HepG2 (cell line): Measurements from ENCODE around the gene KRTAP3-2. TPM values are rescaled to one million over a fixed set of nuclear protein-coding genes. Genes with fewer than 3 reads are reported as not detected.

Source experiments
- ATF4 ChIP-seq, 2 experiments: fragments of 450-650 bp in 1 of 2; sonication (generic) in 1 of 2; formaldehyde crosslinking; IDR thresholded peaks; 2 replicates each; pipeline versions ENCODE4 v1.5.0 to v1.8.0; 2020 to 2022; ENCODE audit warnings: mild to moderate bottlenecking in 1 of 2, missing genetic modification reagents in 1 of 2
- BRF2 ChIP-seq: sonication (generic); formaldehyde crosslinking; IDR thresholded peaks from 2 replicates; pipeline ENCODE4 v1.8.1; 2022; ENCODE audit warnings: mild to moderate bottlenecking, missing genetic modification reagents
- CAMTA2 ChIP-seq: sonication (generic); formaldehyde crosslinking; IDR thresholded peaks from 2 replicates; pipeline ENCODE4 v1.4.0; 2020; ENCODE audit warnings: mild to moderate bottlenecking, missing genetic modification reagents, borderline replicate concordance
- EHMT2 ChIP-seq: fragments of 200-600 bp; sonication (generic); IDR thresholded peaks from 2 replicates; pipeline ENCODE4 v1.7.0; 2017; ENCODE audit warnings: antibody characterized with exemption, low read depth, low read length, borderline replicate concordance
- ETV5 ChIP-seq: IDR thresholded peaks from 2 replicates; pipeline ENCODE4 v1.6.1; 2018; ENCODE audit warnings: missing biosample characterization, missing genetic modification reagents, inconsistent platforms, borderline replicate concordance
- FOXA3 ChIP-seq: IDR thresholded peaks from 2 replicates; pipeline ENCODE4 v1.6.1; 2016; ENCODE audit warnings: missing genetic modification reagents, missing compliant biosample characterization
- MAFF ChIP-seq: IDR thresholded peaks from 2 replicates; pipeline ENCODE4 v1.6.1; 2011; ENCODE audit warnings: low read depth, low read length, improper control_type of control experiment
- MEIS2 ChIP-seq: sonication (generic); formaldehyde crosslinking; IDR thresholded peaks from 2 replicates; pipeline ENCODE4 v1.9.0; 2021; ENCODE audit warnings: mild to moderate bottlenecking, missing genetic modification reagents
- MTF1 ChIP-seq: sonication (generic); formaldehyde crosslinking; IDR thresholded peaks from 2 replicates; pipeline ENCODE4 v1.5.0; 2020; ENCODE audit warnings: missing genetic modification reagents
- NCOA2 ChIP-seq: sonication (generic); formaldehyde crosslinking; IDR thresholded peaks from 2 replicates; pipeline ENCODE4 v1.8.0; 2022; ENCODE audit warnings: inconsistent platforms
- NR2F1 ChIP-seq, 2 experiments: fragments of 450-650 bp in 1 of 2; formaldehyde crosslinking in 1 of 2; IDR thresholded peaks; 2 replicates each; pipeline versions ENCODE4 v1.5.0 to v1.6.1; 2016 to 2020; ENCODE audit warnings: mild to moderate bottlenecking in 1 of 2, missing compliant biosample characterization in 1 of 2, missing genetic modification reagents in 1 of 2, moderate library complexity in 1 of 2
- PAWR ChIP-seq: sonication (generic); formaldehyde crosslinking; IDR thresholded peaks from 2 replicates; pipeline ENCODE4 v1.4.0; 2020; ENCODE audit warnings: missing genetic modification reagents, mild to moderate bottlenecking, borderline replicate concordance
- RORA ChIP-seq: sonication (generic); formaldehyde crosslinking; IDR thresholded peaks from 2 replicates; pipeline ENCODE4 v1.5.0; 2020; ENCODE audit warnings: mild to moderate bottlenecking, missing genetic modification reagents, moderate library complexity
- SP140L ChIP-seq: sonication (generic); formaldehyde crosslinking; IDR thresholded peaks from 2 replicates; pipeline ENCODE4 v1.4.0; 2020; ENCODE audit warnings: missing genetic modification reagents, borderline replicate concordance
- TRIM22 ChIP-seq: fragments of 450-650 bp; IDR thresholded peaks from 2 replicates; pipeline ENCODE4 v1.6.1; 2017
- ZFP91 ChIP-seq: sonication (generic); formaldehyde crosslinking; IDR thresholded peaks from 2 replicates; pipeline ENCODE4 v1.9.0; 2022; ENCODE audit warnings: missing genetic modification reagents, mild to moderate bottlenecking, borderline replicate concordance
- ZNF18 ChIP-seq: sonication (generic); formaldehyde crosslinking; IDR thresholded peaks from 2 replicates; pipeline ENCODE4 v1.8.0; 2022; ENCODE audit warnings: mild to moderate bottlenecking, missing genetic modification reagents; ENCODE audit not compliant: insufficient replicate concordance
- ZNF501 ChIP-seq: sonication (generic); formaldehyde crosslinking; IDR thresholded peaks from 2 replicates; pipeline ENCODE4 v1.5.1; 2020; ENCODE audit warnings: mild to moderate bottlenecking, moderate library complexity, missing genetic modification reagents
- ZNF558 ChIP-seq: sonication (generic); formaldehyde crosslinking; IDR thresholded peaks from 2 replicates; pipeline ENCODE4 v1.9.0; 2022; ENCODE audit warnings: mild to moderate bottlenecking, missing genetic modification reagents, borderline replicate concordance
- ZNF766 ChIP-seq: sonication (generic); formaldehyde crosslinking; IDR thresholded peaks from 2 replicates; pipeline ENCODE4 v1.5.0; 2020; ENCODE audit warnings: missing genetic modification reagents, borderline replicate concordance
- polyA plus RNA-seq, 8 experiments: library from polyadenylated mRNA; depleted of rRNA in 3 of 8; stranded (reverse) in 7 of 8; unstranded in 1 of 8; fragments of >200 nt; fragmentation: Illumina TruSeq in 4 of 8; extraction: Trizol in 4 of 8; gene quantifications; 2 replicates each; pipeline versions ENCODE4 v1.2.1 to v1.2.3, GENCODE V29; 2011 to 2016; ENCODE audit warnings: low read depth in 4 of 8, missing spikeins in 1 of 8, mixed read lengths in 1 of 8; ENCODE audit not compliant: insufficient read depth in 1 of 8
- total RNA-seq, 5 experiments: library from RNA; depleted of rRNA; stranded (reverse); fragments of >200 nt; fragmentation: Illumina TruSeq; extraction: Trizol; gene quantifications; 2 replicates each; pipeline ENCODE4 v1.2.3, GENCODE V29; 2016; ENCODE audit warnings: low read depth in 1 of 5
- TF ChIP-seq, protein P1 (sequence below): sonication (generic); formaldehyde crosslinking; IDR thresholded peaks from 2 replicates; pipeline ENCODE4 v1.4.0; 2020; ENCODE audit warnings: mild to moderate bottlenecking, missing genetic modification reagents

KRTAP3-2 gene
- total and polyA plus RNA-seq, 2 of the 13 experiments (the other 11 are each of a cell fraction or from before 2014, with no cell fraction given): not detected

DNA sequence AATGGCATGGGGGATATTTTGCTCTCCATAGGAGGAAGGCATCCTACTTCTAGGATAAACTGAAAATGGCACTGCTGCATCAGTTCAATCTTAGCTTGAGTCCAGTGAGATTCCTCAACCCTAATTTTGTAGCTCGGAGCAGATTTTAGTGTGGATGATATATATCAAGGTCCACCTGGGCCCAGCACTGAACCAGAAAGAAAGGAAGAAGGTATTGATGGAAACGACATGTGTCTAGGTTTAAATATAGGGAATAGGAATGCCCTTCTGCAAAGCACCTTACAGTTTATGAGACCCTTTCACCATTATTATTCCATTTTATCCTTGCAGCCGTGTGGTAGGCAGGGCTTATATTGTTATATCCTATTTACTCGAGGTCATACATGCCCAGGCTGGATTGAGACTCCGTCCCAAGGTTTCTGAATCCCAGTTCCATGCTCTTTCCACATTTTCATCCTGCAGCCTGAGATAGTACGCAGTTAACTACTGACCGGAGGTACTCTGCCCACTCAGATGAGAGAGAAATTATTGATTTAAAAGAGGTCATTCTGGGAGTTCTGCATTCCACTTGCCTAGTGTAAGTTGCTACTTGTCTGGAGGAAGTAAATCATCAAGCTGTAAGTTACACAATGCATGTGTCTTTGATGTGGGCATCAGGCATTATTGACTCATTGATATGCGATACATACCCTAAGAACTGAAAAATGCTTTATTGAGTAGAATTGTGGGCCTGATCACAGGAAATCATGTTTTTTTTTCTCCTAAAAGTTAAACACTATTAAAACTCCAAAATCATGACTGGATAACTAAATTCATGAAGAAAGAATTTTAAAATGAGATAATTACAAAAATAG, 43.1 kb downstream of the KRTAP3-2 start (continued):
- TF ChIP-seq PAWR (no peak), ZNF558 (CRISPR knock-in tag) (no peak), BRF2 (no peak), MTF1 (CRISPR knock-in tag) (no peak), EHMT2 (peak; percentile 93; the same call in 1 of the 2 replicates), CAMTA2 (no peak), TRIM22 (no peak), RORA (CRISPR knock-in tag) (no peak), ATF4 (CRISPR knock-in tag; IDR thresholded peaks at IDR 0.05) (peak in 1 of 2 experiments; percentile 86; a peak in 2 of 4 replicates), SP140L (CRISPR knock-in tag) (peak; percentile 90; the same call in 1 of the 2 replicates), FOXA3 (CRISPR knock-in tag) (peak; percentile 100), MEIS2 (peak; percentile 99), ZNF501 (no peak), ZNF18 (peak; percentile 82), ZNF766 (CRISPR knock-in tag) (peak; percentile 69; the same call in 1 of the 2 replicates), MAFF (0 out of 2 replicates have a peak, but pooled peaks have one; percentile 50), ZFP91 (CRISPR knock-in tag) (no peak; the same call in 1 of the 2 replicates), NCOA2 (CRISPR knock-in tag) (peak; percentile 100), ETV5 (CRISPR knock-in tag) (peak; percentile 100), NR2F1 (CRISPR knock-in tag; IDR thresholded peaks at IDR 0.05) (peak; percentile 76)
- TF ChIP-seq, protein P1, sequence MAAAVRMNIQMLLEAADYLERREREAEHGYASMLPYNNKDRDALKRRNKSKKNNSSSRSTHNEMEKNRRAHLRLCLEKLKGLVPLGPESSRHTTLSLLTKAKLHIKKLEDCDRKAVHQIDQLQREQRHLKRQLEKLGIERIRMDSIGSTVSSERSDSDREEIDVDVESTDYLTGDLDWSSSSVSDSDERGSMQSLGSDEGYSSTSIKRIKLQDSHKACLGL (CRISPR knock-in tag): no peak
